D721Med (cell line): ENCODE results near the gene OR4C16.

Experiments
- DNase-seq: peaks from one replicate; pipeline ENCODE4 v3.0.0; 2011; ENCODE audit warnings: low spot score; ENCODE audit not compliant: insufficient read length
- FAIRE-seq: peaks from 2 replicates; lab custom pipeline; 2011; peaks lifted over from hg19 to GRCh38; lab: Jason Lieb, UNC
- TF ChIP-seq, protein P1 (sequence below): IDR thresholded peaks from 2 replicates; pipeline ENCODE4 v1.5.1; 2012; ENCODE audit warnings: mild to moderate bottlenecking, control low read depth; ENCODE audit not compliant: insufficient read depth; ENCODE audit errors: missing control alignments

Gene OR4C16, protein sequence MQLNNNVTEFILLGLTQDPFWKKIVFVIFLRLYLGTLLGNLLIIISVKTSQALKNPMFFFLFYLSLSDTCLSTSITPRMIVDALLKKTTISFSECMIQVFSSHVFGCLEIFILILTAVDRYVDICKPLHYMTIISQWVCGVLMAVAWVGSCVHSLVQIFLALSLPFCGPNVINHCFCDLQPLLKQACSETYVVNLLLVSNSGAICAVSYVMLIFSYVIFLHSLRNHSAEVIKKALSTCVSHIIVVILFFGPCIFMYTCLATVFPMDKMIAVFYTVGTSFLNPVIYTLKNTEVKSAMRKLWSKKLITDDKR

DNA sequence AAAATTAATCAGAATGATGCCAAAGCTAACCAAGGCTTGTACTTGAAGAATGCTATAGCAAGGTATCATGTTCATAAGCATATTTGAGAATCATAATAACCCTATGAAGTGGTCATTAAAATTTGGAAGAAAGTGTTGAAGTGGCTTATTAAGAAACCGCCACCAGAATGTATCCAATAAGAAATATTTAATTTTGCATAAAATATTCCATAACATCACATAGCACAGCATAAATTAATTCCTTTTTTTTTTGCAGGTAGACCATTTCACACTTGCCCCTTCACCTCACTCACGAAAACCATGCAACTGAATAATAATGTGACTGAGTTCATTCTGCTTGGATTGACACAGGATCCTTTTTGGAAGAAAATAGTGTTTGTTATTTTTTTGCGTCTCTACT is at the start of gene OR4C16:
TSS of gene OR4C16 (plus strand) at position 301 of the 400 bp plus-strand sequence. CDS start at position 301, 0 bp downstream.
- no peak for DNase-seq
- TF ChIP-seq, protein P1, sequence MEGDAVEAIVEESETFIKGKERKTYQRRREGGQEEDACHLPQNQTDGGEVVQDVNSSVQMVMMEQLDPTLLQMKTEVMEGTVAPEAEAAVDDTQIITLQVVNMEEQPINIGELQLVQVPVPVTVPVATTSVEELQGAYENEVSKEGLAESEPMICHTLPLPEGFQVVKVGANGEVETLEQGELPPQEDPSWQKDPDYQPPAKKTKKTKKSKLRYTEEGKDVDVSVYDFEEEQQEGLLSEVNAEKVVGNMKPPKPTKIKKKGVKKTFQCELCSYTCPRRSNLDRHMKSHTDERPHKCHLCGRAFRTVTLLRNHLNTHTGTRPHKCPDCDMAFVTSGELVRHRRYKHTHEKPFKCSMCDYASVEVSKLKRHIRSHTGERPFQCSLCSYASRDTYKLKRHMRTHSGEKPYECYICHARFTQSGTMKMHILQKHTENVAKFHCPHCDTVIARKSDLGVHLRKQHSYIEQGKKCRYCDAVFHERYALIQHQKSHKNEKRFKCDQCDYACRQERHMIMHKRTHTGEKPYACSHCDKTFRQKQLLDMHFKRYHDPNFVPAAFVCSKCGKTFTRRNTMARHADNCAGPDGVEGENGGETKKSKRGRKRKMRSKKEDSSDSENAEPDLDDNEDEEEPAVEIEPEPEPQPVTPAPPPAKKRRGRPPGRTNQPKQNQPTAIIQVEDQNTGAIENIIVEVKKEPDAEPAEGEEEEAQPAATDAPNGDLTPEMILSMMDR: no peak
- no peak for FAIRE-seq

DNA sequence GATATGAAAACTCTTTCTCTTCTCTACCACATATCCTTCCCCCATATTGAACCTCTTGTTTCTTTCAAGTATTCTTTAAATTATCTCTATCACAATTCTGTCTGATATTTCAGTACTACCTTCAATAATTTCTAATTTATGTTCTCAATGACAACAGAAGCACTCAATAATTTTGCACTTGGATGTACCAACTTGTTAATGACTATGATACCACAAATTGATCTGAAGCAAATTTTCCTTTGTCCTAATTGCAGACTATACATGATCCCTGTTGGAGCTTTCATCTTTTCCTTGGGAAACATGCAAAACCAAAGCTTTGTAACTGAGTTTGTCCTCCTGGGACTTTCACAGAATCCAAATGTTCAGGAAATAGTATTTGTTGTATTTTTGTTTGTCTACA is 17.8 kb upstream of the OR4C16 start, which contains the start of gene OR4C15:
TSS of gene OR4C15 (plus strand) at position 301 of the 400 bp plus-strand sequence. CDS start at position 301, 0 bp downstream.
- FAIRE-seq (no peak), DNase-seq (no peak)
- TF ChIP-seq, protein P1: no peak

DNA sequence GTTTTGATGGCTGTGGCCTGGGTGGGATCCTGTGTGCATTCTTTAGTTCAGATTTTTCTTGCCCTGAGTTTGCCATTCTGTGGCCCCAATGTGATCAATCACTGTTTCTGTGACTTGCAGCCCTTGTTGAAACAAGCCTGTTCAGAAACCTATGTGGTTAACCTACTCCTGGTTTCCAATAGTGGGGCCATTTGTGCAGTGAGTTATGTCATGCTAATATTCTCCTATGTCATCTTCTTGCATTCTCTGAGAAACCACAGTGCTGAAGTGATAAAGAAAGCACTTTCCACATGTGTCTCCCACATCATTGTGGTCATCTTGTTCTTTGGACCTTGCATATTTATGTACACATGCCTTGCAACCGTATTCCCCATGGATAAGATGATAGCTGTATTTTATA is 620 bp downstream of the OR4C16 start:
- DNase-seq (no peak), FAIRE-seq (no peak)
- TF ChIP-seq, protein P1: no peak

DNA sequence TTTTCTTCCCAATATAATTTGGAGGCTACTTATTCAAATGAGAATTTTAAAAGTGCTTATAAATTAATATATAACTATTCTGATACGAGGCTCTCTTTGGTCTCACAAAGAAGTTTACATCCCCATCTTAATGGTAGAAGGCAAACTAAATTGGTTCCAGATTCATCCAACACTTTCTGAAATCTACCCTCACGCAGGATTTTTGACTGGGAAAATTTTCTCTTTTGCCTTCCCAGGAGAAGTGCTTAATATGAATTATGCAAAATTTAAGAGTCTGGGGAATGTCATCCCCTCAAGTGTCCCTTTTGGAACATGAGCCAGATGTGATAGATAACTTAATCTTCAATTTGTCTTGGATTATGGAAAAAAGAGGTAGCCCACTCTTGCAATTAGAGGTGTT is 35.6 kb downstream of the OR4C16 start, which contains the start of gene OR4C11:
TSS of gene OR4C11 (minus strand) at position 101 of the 400 bp plus-strand sequence. CDS start 3,272 bp downstream, outside the sequence.
- TF ChIP-seq, protein P1: no peak
- no peak for FAIRE-seq
- DNase-seq: no peak
